HG03064 (cell line): ENCODE measurements around the gene PTGDS.

Experiments
- ATAC-seq: cut with Tn5 transposase; IDR thresholded peaks from one replicate; pipeline ENCODE4 v1.9.1; 2021; ENCODE audit warnings: low read depth; ENCODE audit not compliant: unreplicated experiment

The PTGDS gene

GRCh38 chr9:136945333-136946227 lies 31.7 kb upstream of the PTGDS start:
- ATAC-seq: no peak

GRCh38 chr9:136946228-136947027 lies 30.9 kb upstream of the PTGDS start:
- ATAC-seq: no peak

- no peak for ATAC-seq
These were observed 30.0 kb upstream of the PTGDS start for GRCh38 chr9:136947028-136947891.

GRCh38 chr9:136947955-136948510 lies 29.3 kb upstream of the PTGDS start:
- no peak for ATAC-seq

- no peak for ATAC-seq
These were observed 28.0 kb upstream of the PTGDS start for GRCh38 chr9:136949239-136949816.

GRCh38 chr9:136949817-136950655 lies 27.3 kb upstream of the PTGDS start:
- peak; percentile 54 for ATAC-seq

- ATAC-seq: no peak
These were observed 26.5 kb upstream of the PTGDS start for GRCh38 chr9:136950656-136951276.

- no peak for ATAC-seq
These were observed 25.6 kb upstream of the PTGDS start, which contains the start of gene LCN12 for GRCh38 chr9:136951541-136952320. TSS of gene LCN12 (plus strand) at chr9:136952273. CDS start at chr9:136952328, 55 bp downstream.

GRCh38 chr9:136952321-136952850 lies 24.9 kb upstream of the PTGDS start:
- ATAC-seq: no peak

- ATAC-seq: no peak
These were observed 24.2 kb upstream of the PTGDS start for GRCh38 chr9:136952876-136953770.

GRCh38 chr9:136953771-136954269 lies 23.5 kb upstream of the PTGDS start:
- no peak for ATAC-seq

GRCh38 chr9:136954270-136955083 lies 22.8 kb upstream of the PTGDS start:
- no peak for ATAC-seq

GRCh38 chr9:136955202-136955942 lies 21.9 kb upstream of the PTGDS start:
- ATAC-seq: no peak

GRCh38 chr9:136955943-136956335 lies 21.4 kb upstream of the PTGDS start:
- no peak for ATAC-seq

GRCh38 chr9:136956604-136957003 lies 20.7 kb upstream of the PTGDS start:
- no peak for ATAC-seq
